Measurements from ENCODE around the gene SH3RF3. TPM values are rescaled to one million over a fixed set of nuclear protein-coding genes. Genes with fewer than 3 reads are reported as not detected.

The SH3RF3 gene
- polyA plus RNA-seq, 1 of the 3 experiments (the other 2 are of a cell fraction) = 1.9 TPM

DNA sequence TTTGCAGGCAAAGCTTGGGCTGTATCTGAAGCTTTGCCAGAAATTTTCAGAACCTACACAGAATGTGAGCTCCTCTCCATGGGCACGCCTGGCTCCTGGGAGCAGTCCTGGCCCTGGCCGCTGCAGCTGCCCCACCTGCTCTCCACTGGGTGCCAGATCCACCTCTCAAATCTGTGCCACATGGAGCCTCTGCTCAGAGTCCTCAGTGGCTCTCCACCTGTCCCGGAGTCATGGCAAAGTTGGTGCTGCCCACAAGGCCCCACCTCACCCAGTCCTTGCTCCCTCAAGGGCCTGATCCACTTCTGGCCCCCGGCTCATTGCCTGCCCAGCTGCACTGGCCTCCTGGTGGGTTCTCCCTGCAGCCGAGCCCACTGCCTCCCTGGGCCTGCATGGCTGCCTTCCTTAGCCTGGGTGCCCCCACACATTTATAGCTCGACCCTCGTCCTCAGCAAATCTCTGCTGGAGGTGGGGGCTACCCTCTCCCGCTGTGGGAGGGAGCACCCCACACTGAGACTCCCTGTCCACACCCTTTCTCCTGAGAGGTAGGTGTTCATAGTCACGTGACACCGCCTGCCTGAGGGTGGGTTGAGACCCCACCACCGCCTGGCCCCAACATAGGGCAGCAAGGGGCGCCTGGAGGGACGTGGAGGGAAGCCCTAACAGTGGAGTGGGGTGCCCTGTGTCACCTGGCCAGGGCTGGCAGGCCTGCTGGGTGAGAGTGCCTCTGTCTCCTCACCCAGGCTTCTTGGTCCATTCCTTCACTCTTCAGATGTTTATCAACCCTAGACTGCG is 224.1 kb downstream of the SH3RF3 start:
- no peaks in the 10 kb centered on the region for H3K9me2 ChIP-seq
- H4K20me1 ChIP-seq (ENCODE audit: insufficient read depth) = no peaks in the 10 kb centered on the region
- 0 out of 2 replicates have a peak, but pooled peaks cover 1% of the 10 kb centered on the region for H3K9me3 ChIP-seq
- H3K4me1 ChIP-seq (ENCODE audit: control insufficient read depth in 1 of 2, insufficient read depth in 2 of 2, low read depth in 1 of 2, low read length in 1 of 2) = peaks cover 23 to 28% of the 10 kb centered on the region in 2 experiments
- no peak overlapping the region; a peak in 1 of 4 replicates for H3K27ac ChIP-seq (ENCODE audit: low read depth in 2 of 2, low read length in 1 of 2)
- H3K79me2 ChIP-seq (ENCODE audit: insufficient read depth) = no peaks in the 10 kb centered on the region
- ChIA-PET POLR2A (no interaction called here), CTCF (interaction anchor here (0.9 kb wide), 1 partner anchor 20 kb away, joined by 3 read pairs; no protein-coding TSS in a partner anchor)
- H3K4me3 ChIP-seq (ENCODE audit: low read depth in 2 of 2, low read length in 1 of 2) = no peak overlapping the region
- no peak overlapping the region for H2AFZ ChIP-seq (ENCODE audit: low read depth)
- H3K4me2 ChIP-seq = no peak overlapping the region
- WGBS (ENCODE audit: low lambda C conversion rate) = 85% methylated on average over 13 of the region's 14 CpGs
- peaks cover 16% of the 10 kb centered on the region for H3F3A ChIP-seq (replicated peaks; ENCODE audit: insufficient read depth)
- H3K27me3 ChIP-seq (ENCODE audit: insufficient read depth) = no peaks in the 10 kb centered on the region
- H3K36me3 ChIP-seq (replicated peaks in 1 of 2; ENCODE audit: control insufficient read depth in 1 of 2, insufficient read depth in 2 of 2, low read length in 1 of 2) = no peaks in the 10 kb centered on the region
- TF ChIP-seq MXI1 (IDR thresholded peaks at IDR 0.05; ENCODE audit: low read depth, low read length) = no peak
- no peak for TF ChIP-seq YY1 (IDR thresholded peaks at IDR 0.05; ENCODE audit: low read depth)
- no peak for TF ChIP-seq CHD2 (IDR thresholded peaks at IDR 0.05; ENCODE audit: low read length, partially characterized antibody)
- TF ChIP-seq, protein P1, sequence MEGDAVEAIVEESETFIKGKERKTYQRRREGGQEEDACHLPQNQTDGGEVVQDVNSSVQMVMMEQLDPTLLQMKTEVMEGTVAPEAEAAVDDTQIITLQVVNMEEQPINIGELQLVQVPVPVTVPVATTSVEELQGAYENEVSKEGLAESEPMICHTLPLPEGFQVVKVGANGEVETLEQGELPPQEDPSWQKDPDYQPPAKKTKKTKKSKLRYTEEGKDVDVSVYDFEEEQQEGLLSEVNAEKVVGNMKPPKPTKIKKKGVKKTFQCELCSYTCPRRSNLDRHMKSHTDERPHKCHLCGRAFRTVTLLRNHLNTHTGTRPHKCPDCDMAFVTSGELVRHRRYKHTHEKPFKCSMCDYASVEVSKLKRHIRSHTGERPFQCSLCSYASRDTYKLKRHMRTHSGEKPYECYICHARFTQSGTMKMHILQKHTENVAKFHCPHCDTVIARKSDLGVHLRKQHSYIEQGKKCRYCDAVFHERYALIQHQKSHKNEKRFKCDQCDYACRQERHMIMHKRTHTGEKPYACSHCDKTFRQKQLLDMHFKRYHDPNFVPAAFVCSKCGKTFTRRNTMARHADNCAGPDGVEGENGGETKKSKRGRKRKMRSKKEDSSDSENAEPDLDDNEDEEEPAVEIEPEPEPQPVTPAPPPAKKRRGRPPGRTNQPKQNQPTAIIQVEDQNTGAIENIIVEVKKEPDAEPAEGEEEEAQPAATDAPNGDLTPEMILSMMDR (IDR thresholded peaks at IDR 0.05) = no peak
- TF ChIP-seq NRF1 (IDR thresholded peaks at IDR 0.05; ENCODE audit: low read depth, low read length) = no peak
- TF ChIP-seq EP300 (IDR thresholded peaks at IDR 0.05; ENCODE audit: borderline replicate concordance in 1 of 2, low read depth in 1 of 2, low read length in 1 of 2) = no peak
- no peak for TF ChIP-seq POLR2AphosphoS5 (IDR thresholded peaks at IDR 0.05; ENCODE audit: low read depth, low read length)
- TF ChIP-seq FOSL2 (IDR thresholded peaks at IDR 0.05; ENCODE audit: borderline replicate concordance, low read depth) = no peak
- TF ChIP-seq RAD21 (IDR thresholded peaks at IDR 0.05; ENCODE audit: low read length) = no peak
- TF ChIP-seq GABPA (IDR thresholded peaks at IDR 0.05; ENCODE audit: low read depth) = no peak
- TF ChIP-seq RXRA (IDR thresholded peaks at IDR 0.05; ENCODE audit: borderline replicate concordance, low read depth) = no peak
- TF ChIP-seq PBX3 (IDR thresholded peaks at IDR 0.05) = no peak
- no peak for TF ChIP-seq ELF1 (IDR thresholded peaks at IDR 0.05)
- DNase-seq = no peak
- no peak overlapping the region for H3K9ac ChIP-seq

All from SK-N-SH (cell line).